Measurements from ENCODE around the gene DDRGK1. TPM values are rescaled to one million over a fixed set of nuclear protein-coding genes. Genes with fewer than 3 reads are reported as not detected.
A peak's percentile ranks its signal among the peaks of the same experiment; 100 is the strongest.

Gene DDRGK1
- polyA plus RNA-seq, 4 donors, result 37.1 to 96.9 (median 69.9) TPM

GRCh38 chr20:3226093-3226492 lies 21.6 kb upstream of the DDRGK1 start:
- no peak overlapping the region for H3K27ac ChIP-seq (ENCODE audit: low read depth in 1 of 3, low read length in 2 of 3)
- 88% methylated on average over 10 of the region's 10 CpGs for WGBS, 3 donors
- no peaks in the 10 kb centered on the region for H3K4me1 ChIP-seq (ENCODE audit: control insufficient read depth in 3 of 3, insufficient read depth in 2 of 3, low read depth in 1 of 3, low read length in 2 of 3)
- no peak overlapping the region for H3K4me3 ChIP-seq (ENCODE audit: low read depth in 1 of 3, low read length in 3 of 3)
- no peaks in the 10 kb centered on the region for H3K27me3 ChIP-seq (ENCODE audit: control insufficient read depth in 3 of 3, insufficient read depth in 3 of 3, low read length in 3 of 3)
- DNase-seq (no peak), FAIRE-seq (no peak)
- H3K9me3 ChIP-seq (ENCODE audit: control insufficient read depth in 2 of 2, insufficient read depth in 1 of 2, low read depth in 1 of 2, low read length in 1 of 2), result no peaks in the 10 kb centered on the region
- H3K36me3 ChIP-seq (ENCODE audit: control insufficient read depth in 3 of 3, insufficient read depth in 2 of 3, low read depth in 1 of 3, low read length in 3 of 3), result peaks cover 0 to 48% (median 6%) of the 10 kb centered on the region in 3 donors

- Histone ChIP-seq H3K9me3 (ENCODE audit: control insufficient read depth in 2 of 2, insufficient read depth in 1 of 2, low read depth in 1 of 2, low read length in 1 of 2) (no peaks in the 10 kb centered on the region), H3K4me1 (ENCODE audit: control insufficient read depth in 3 of 3, insufficient read depth in 2 of 3, low read depth in 1 of 3, low read length in 2 of 3) (no peaks in the 10 kb centered on the region), H3K27me3 (ENCODE audit: control insufficient read depth in 3 of 3, insufficient read depth in 3 of 3, low read length in 3 of 3) (no peaks in the 10 kb centered on the region), H3K4me3 (ENCODE audit: low read depth in 1 of 3, low read length in 3 of 3) (no peak overlapping the region), H3K36me3 (ENCODE audit: control insufficient read depth in 3 of 3, insufficient read depth in 2 of 3, low read depth in 1 of 3, low read length in 3 of 3) (peaks cover 0 to 61% (median 6%) of the 10 kb centered on the region in 3 donors), H3K27ac (ENCODE audit: low read depth in 1 of 3, low read length in 2 of 3) (no peak overlapping the region)
- WGBS, 3 donors, result 75 to 83% (median 81%) methylated on average over 8 of the region's 8 CpGs
- DNase-seq (peak; percentile 61 to 86), FAIRE-seq (no peak)
Measured at GRCh38 chr20:3224681-3225421, 20.4 kb upstream of the DDRGK1 start.

- Histone ChIP-seq H3K36me3 (ENCODE audit: control insufficient read depth in 3 of 3, insufficient read depth in 2 of 3, low read depth in 1 of 3, low read length in 3 of 3) (peaks cover 0 to 67% (median 6%) of the 10 kb centered on the region in 3 donors), H3K27me3 (ENCODE audit: control insufficient read depth in 3 of 3, insufficient read depth in 3 of 3, low read length in 3 of 3) (no peaks in the 10 kb centered on the region), H3K9me3 (ENCODE audit: control insufficient read depth in 2 of 2, insufficient read depth in 1 of 2, low read depth in 1 of 2, low read length in 1 of 2) (no peaks in the 10 kb centered on the region), H3K4me3 (ENCODE audit: low read depth in 1 of 3, low read length in 3 of 3) (no peak overlapping the region), H3K4me1 (ENCODE audit: control insufficient read depth in 3 of 3, insufficient read depth in 2 of 3, low read depth in 1 of 3, low read length in 2 of 3) (no peaks in the 10 kb centered on the region), H3K27ac (ENCODE audit: low read depth in 1 of 3, low read length in 2 of 3) (no peak overlapping the region)
- DNase-seq (no peak), FAIRE-seq (no peak)
- WGBS, 3 donors, result 73 to 87% (median 76%) methylated on average over 20 of the region's 20 CpGs
Measured at GRCh38 chr20:3223994-3224680, 19.7 kb upstream of the DDRGK1 start.

GRCh38 chr20:3223651-3223993 lies 19.1 kb upstream of the DDRGK1 start:
- Histone ChIP-seq H3K27me3 (ENCODE audit: control insufficient read depth in 3 of 3, insufficient read depth in 3 of 3, low read length in 3 of 3) (no peaks in the 10 kb centered on the region), H3K4me1 (ENCODE audit: control insufficient read depth in 3 of 3, insufficient read depth in 2 of 3, low read depth in 1 of 3, low read length in 2 of 3) (no peaks in the 10 kb centered on the region), H3K27ac (ENCODE audit: low read depth in 1 of 3, low read length in 2 of 3) (no peak overlapping the region), H3K4me3 (ENCODE audit: low read depth in 1 of 3, low read length in 3 of 3) (no peak overlapping the region), H3K36me3 (ENCODE audit: control insufficient read depth in 3 of 3, insufficient read depth in 2 of 3, low read depth in 1 of 3, low read length in 3 of 3) (peaks cover 0 to 70% (median 6%) of the 10 kb centered on the region in 3 donors), H3K9me3 (ENCODE audit: control insufficient read depth in 2 of 2, insufficient read depth in 1 of 2, low read depth in 1 of 2, low read length in 1 of 2) (no peaks in the 10 kb centered on the region)
- 55 to 76% (median 74%) methylated on average over 6 of the region's 6 CpGs for WGBS, 3 donors
- no peak for DNase-seq
- FAIRE-seq, result no peak

GRCh38 chr20:3222635-3223600 lies 18.4 kb upstream of the DDRGK1 start:
- DNase-seq (peak in 1 of 2 donors; percentile 35), FAIRE-seq (no peak)
- 72 to 80% (median 73%) methylated on average over 25 of the region's 25 CpGs for WGBS, 3 donors
- peaks cover 0 to 3% (median 0%) of the 10 kb centered on the region in 3 donors for H3K4me1 ChIP-seq (ENCODE audit: control insufficient read depth in 3 of 3, insufficient read depth in 2 of 3, low read depth in 1 of 3, low read length in 2 of 3)
- no peak overlapping the region for H3K4me3 ChIP-seq (ENCODE audit: low read depth in 1 of 3, low read length in 3 of 3)
- peaks cover 0 to 77% (median 6%) of the 10 kb centered on the region in 3 donors for H3K36me3 ChIP-seq (ENCODE audit: control insufficient read depth in 3 of 3, insufficient read depth in 2 of 3, low read depth in 1 of 3, low read length in 3 of 3)
- no peak overlapping the region for H3K27ac ChIP-seq (ENCODE audit: low read depth in 1 of 3, low read length in 2 of 3)
- H3K27me3 ChIP-seq (ENCODE audit: control insufficient read depth in 3 of 3, insufficient read depth in 3 of 3, low read length in 3 of 3), result no peaks in the 10 kb centered on the region
- H3K9me3 ChIP-seq (ENCODE audit: control insufficient read depth in 2 of 2, insufficient read depth in 1 of 2, low read depth in 1 of 2, low read length in 1 of 2), result no peaks in the 10 kb centered on the region

GRCh38 chr20:3221398-3222226 lies 17.1 kb upstream of the DDRGK1 start:
- Histone ChIP-seq H3K36me3 (ENCODE audit: control insufficient read depth in 3 of 3, insufficient read depth in 2 of 3, low read depth in 1 of 3, low read length in 3 of 3) (peaks cover 0 to 74% (median 6%) of the 10 kb centered on the region in 3 donors), H3K27me3 (ENCODE audit: control insufficient read depth in 3 of 3, insufficient read depth in 3 of 3, low read length in 3 of 3) (no peaks in the 10 kb centered on the region), H3K4me1 (ENCODE audit: control insufficient read depth in 3 of 3, insufficient read depth in 2 of 3, low read depth in 1 of 3, low read length in 2 of 3) (peaks cover 0 to 3% (median 0%) of the 10 kb centered on the region in 3 donors), H3K27ac (ENCODE audit: low read depth in 1 of 3, low read length in 2 of 3) (no peak overlapping the region), H3K4me3 (ENCODE audit: low read depth in 1 of 3, low read length in 3 of 3) (no peak overlapping the region), H3K9me3 (ENCODE audit: control insufficient read depth in 2 of 2, insufficient read depth in 1 of 2, low read depth in 1 of 2, low read length in 1 of 2) (no peaks in the 10 kb centered on the region)
- DNase-seq (peak in 1 of 2 donors; percentile 44), FAIRE-seq (no peak)
- 80 to 89% (median 87%) methylated on average over 18 of the region's 18 CpGs for WGBS, 3 donors

- 16 to 21% (median 20%) methylated on average over 30 of the region's 30 CpGs for WGBS, 3 donors
- Histone ChIP-seq H3K9me3 (ENCODE audit: control insufficient read depth in 2 of 2, insufficient read depth in 1 of 2, low read depth in 1 of 2, low read length in 1 of 2) (no peaks in the 10 kb centered on the region), H3K36me3 (ENCODE audit: control insufficient read depth in 3 of 3, insufficient read depth in 2 of 3, low read depth in 1 of 3, low read length in 3 of 3) (peaks cover 0 to 82% (median 6%) of the 10 kb centered on the region in 3 donors), H3K27ac (ENCODE audit: low read depth in 1 of 3, low read length in 2 of 3) (no peak overlapping the region), H3K27me3 (ENCODE audit: control insufficient read depth in 3 of 3, insufficient read depth in 3 of 3, low read length in 3 of 3) (no peaks in the 10 kb centered on the region), H3K4me1 (ENCODE audit: control insufficient read depth in 3 of 3, insufficient read depth in 2 of 3, low read depth in 1 of 3, low read length in 2 of 3) (peaks cover 0 to 3% (median 0%) of the 10 kb centered on the region in 3 donors), H3K4me3 (ENCODE audit: low read depth in 1 of 3, low read length in 3 of 3) (no peak overlapping the region)
- FAIRE-seq, result no peak
- peak; percentile 54 to 74 for DNase-seq
Measured at GRCh38 chr20:3218307-3218988, 14.0 kb upstream of the DDRGK1 start.
